Skin epidermis (tissue), 12 donors: ENCODE measurements around the gene HMGXB4.

Experiments used
- H3K27ac ChIP-seq, 21 experiments: fragments of 200-600 bp; sonication (generic) in 11 of 21; one replicate each; pipeline ENCODE4 v1.5.0; 2020; ENCODE audit warnings: mild to moderate bottlenecking in 3 of 21, inconsistent platforms in 2 of 21, moderate library complexity in 2 of 21
- H3K4me3 ChIP-seq, 7 experiments: fragments of 200-600 bp; sonication (generic) in 2 of 7; one replicate each; pipeline ENCODE4 v1.5.0; 2020; ENCODE audit warnings: inconsistent platforms in 2 of 7, mild to moderate bottlenecking in 2 of 7, moderate library complexity in 1 of 7

Gene HMGXB4

GRCh38 chr22:35307372-35307771 is 50.1 kb downstream of the HMGXB4 start:
- Histone ChIP-seq H3K4me3 (no peak overlapping the region), H3K27ac (peak overlapping the region in 6 of 21 experiments; percentile 18 to 74 (median 49))

GRCh38 chr22:35307892-35308291 is 50.6 kb downstream of the HMGXB4 start:
- no peak overlapping the region for H3K4me3 ChIP-seq
- H3K27ac ChIP-seq: peak overlapping the region in 4 of 21 experiments; percentile 15 to 74 (median 32)

- Histone ChIP-seq H3K27ac (peak overlapping the region in 7 of 21 experiments; percentile 1 to 30 (median 15)), H3K4me3 (no peak overlapping the region)
Measured at GRCh38 chr22:35308480-35309021, 51.3 kb downstream of the HMGXB4 start.

DNA sequence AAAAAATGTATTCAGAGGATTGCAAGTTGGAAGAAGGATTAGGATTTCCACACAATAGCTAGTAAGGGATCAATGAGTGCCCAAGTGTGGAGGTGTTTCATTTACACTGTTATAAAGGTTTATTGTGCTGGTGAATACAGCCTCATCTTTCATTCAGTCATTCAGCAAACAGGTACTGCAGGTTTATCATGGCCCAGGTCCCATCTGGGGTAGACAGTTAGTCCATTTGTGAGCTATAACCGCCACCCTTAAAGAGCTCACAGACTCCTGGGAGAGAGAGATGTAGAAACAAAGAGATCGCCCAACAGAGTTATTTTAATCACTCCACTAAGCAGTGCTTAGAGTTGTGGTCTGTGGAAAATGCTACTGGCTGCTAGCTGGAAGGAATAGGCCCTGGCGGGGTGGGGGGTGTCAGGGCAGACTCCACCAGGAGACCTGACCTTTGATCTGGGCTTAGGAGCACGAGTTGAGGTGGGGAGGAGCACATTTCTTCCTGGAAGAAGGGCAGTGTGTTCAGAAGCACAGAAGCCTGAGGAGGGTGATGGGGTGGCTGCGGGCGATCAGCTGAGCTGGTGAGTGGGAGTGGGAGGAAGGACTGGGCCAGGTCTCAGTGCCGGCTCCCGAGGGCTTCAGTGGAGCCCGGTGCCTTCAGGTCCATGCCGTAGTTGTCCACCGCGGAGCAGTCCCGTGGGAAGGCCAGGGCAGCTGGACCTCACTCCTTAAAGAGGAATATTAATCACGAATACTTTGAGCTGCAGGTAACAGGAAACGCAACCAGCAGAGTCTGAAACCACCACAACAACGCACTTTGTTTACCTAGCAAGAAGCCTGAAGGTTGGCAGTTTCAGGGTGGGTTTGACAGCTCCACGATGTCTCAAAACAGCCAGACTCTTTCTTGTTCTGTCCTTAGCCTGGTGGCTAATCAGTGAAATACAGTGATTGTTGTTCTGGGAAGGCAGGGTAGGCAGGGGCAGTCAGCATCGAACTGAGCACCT is 53.6 kb downstream of the HMGXB4 start:
- H3K27ac ChIP-seq: peak overlapping the region in 16 of 21 experiments; percentile 4 to 91 (median 44)
- H3K4me3 ChIP-seq: no peak overlapping the region

DNA sequence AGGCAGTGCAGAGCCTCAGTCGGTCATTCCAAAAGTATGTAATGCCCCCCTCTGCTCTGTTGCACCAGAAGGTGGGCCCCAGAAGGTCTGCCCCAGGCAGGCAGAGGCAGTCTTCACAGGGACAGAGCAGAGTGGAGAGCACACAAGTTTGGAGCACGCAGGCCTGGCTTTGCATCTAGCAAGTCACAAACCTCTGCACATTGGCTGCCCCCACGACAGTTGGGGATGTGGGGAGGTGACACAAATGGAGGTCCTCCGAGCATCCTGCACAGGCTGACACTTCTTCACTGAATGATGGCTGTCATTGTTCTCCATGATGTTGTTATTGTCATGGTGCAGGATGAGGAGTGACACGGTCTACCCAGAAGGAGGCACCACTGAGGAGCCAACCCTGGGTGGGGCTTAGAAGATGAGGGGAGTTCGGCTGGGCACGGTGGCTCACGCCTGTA is 54.3 kb downstream of the HMGXB4 start:
- H3K27ac ChIP-seq: peak overlapping the region in 15 of 21 experiments; percentile 4 to 91 (median 44)
- no peak overlapping the region for H3K4me3 ChIP-seq

- Histone ChIP-seq H3K4me3 (no peak overlapping the region), H3K27ac (peak overlapping the region in 19 of 21 experiments; percentile 19 to 91 (median 57))
Measured at GRCh38 chr22:35312198-35313059, 55.1 kb downstream of the HMGXB4 start.

DNA sequence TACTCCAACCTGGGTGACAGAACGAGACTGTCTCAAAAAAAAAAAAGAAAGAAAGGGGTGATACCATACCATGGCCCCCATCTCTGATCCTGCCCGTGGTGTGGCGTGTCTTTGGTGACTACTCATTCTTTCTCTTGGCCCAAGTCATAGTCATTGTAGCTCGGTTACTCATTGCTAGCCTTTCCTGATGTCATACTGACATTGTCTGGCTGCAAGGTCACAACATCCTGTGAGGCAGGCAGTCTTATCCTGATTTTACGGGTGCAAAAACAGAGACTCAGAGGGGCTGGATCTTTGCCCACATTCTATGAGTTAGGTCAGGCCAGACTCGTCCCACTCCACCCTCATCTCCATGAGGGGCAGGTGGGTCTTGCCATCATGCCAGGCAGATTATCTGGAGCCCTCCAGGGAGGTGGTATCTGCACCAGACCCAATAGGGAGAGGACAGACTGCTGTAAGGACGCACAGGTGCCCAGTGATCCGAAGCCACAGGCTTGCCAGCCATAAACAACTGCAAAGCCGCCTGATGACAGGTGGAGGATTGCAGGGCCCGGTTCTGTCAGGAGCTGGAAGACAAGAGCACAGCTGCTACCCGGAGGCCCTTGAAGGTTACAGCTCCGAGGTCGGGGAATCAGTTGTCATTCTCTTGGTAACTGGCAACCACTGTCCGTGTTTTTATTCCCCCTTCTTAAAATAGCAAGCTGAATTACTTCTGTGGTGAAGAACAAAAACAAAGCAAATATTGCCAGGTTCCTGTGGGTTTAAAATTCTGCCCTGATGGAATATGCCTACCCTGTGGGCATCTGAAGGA is 56.2 kb downstream of the HMGXB4 start:
- Histone ChIP-seq H3K27ac (peak overlapping the region in 20 of 21 experiments; percentile 10 to 91 (median 66)), H3K4me3 (no peak overlapping the region)

- Histone ChIP-seq H3K27ac (peak overlapping the region in 18 of 21 experiments; percentile 18 to 91 (median 68)), H3K4me3 (no peak overlapping the region)
Measured at GRCh38 chr22:35314161-35314942, 57.1 kb downstream of the HMGXB4 start.

GRCh38 chr22:35315141-35315854 is 58.0 kb downstream of the HMGXB4 start:
- peak overlapping the region in 19 of 21 experiments; percentile 9 to 89 (median 74) for H3K27ac ChIP-seq
- H3K4me3 ChIP-seq: no peak overlapping the region

DNA sequence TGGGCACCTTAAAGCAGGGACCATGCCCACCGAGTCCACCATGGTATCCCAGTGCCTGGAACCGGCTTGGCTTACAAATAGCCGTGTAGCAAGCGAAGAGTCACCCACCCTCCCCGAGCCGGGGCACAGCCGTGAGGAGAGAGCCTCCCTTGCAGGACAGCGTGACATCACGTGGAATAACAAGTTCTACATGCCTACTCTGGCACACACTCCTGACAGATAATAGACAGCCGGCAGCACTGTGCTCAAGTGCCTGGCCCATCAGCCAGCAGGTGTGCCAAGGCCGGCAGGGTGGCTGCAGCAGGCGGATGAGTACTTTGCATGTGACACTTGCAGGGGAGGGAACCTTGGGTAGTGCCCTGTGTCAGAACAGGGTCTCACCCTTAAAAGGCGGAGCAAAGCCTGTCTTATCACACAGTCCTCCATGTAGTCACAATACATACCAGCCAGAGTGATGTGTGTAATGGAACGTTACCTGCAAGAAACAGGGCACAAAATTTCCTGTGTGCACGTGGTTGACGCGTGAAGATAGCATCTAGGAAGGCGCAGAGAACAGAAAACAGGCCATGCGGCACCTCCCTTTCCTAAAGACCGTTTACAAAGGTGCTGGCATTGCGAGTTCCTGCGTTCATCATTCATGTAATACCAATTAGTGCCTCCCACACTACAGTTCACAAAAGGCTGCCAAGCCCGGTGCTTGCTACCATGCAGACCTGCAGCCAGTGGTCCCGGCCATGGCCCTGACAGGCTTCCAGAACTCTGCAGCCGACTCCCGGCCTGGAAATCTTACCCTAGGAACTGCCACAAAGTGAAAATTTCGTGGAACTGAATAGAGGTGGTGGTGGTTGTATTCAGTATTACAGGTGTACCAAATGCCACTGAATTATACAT is 58.8 kb downstream of the HMGXB4 start:
- peak overlapping the region in 19 of 21 experiments; percentile 9 to 89 (median 74) for H3K27ac ChIP-seq

DNA sequence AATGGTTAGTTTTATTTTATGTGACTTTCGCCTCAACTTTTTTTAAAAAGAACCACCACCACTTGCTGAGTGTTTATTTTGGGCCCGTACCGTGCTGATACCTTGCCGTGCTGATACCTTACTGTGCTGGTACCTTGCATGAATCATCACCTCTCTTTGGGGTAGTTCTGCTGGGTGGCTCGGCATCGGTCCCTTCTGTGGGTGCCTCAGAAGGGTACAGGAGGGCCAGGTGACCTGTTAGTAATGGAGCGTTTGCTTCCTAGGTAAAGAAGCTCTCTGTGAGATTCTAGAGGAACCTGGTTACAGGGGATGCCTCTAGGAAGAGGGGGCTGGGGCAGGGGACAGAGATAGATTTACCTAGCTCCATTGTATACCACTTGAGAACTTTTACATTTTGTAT is 59.5 kb downstream of the HMGXB4 start:
- Histone ChIP-seq H3K4me3 (no peak overlapping the region), H3K27ac (peak overlapping the region in 5 of 21 experiments; percentile 46 to 82 (median 78))

More for the DNA sequence above, 58.8 kb downstream of the HMGXB4 start:
- H3K4me3 ChIP-seq: no peak overlapping the region

DNA sequence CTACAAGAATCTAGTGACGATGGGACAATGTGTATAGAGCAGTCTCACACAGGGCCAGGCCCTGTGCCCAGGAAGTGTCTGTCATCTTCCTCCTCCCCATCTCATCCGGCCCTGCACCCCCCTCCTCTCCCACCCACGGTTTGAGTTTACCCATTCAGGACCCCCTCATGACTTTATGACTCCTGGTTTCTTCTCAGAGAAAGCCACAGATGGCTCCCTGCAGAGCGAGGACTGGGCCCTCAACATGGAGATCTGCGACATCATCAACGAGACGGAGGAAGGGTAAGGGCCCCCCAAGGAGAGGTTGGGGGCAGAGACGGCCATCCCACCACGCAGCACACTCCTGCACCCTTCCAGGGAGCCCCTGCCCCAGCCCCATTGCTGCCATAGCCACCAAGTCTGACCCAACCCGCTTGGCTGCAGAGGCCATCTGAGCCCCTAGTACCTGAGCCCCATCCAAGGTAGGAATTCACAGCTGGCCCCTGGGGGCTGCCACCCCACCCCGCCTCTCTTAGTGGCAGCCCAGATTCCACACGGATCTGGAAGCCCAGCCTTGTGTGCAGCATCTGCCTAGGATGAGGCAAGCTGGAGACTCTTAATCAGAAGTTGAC is 60.5 kb downstream of the HMGXB4 start:
- no peak overlapping the region for H3K4me3 ChIP-seq
- H3K27ac ChIP-seq: peak overlapping the region in 2 of 21 experiments; percentile 36 to 72

- no peak overlapping the region for H3K4me3 ChIP-seq
Measured at GRCh38 chr22:35318346-35319215, 61.3 kb downstream of the HMGXB4 start.

GRCh38 chr22:35319244-35319985 is 62.1 kb downstream of the HMGXB4 start:
- no peak overlapping the region for H3K4me3 ChIP-seq
- peak overlapping the region in 1 of 21 experiments; percentile 39 for H3K27ac ChIP-seq

More at GRCh38 chr22:35318346-35319215, 61.3 kb downstream of the HMGXB4 start:
- H3K27ac ChIP-seq: peak overlapping the region in 1 of 21 experiments; percentile 39
